Right lobe of liver (tissue), 6 donors: ENCODE measurements around the gene LRRFIP2. TPM values are rescaled to one million over a fixed set of nuclear protein-coding genes. Genes with fewer than 3 reads are reported as not detected.
"Not testable (repeated sequence)": the region's sequence is repeated elsewhere in the genome, so short reads cannot be mapped to it uniquely, and the experiment has no call there.

Source experiments
- ATAC-seq, 4 donors: fragments of 200-7000 bp; cut with Tn5 transposase; one replicate each; pipeline ENCODE4 v1.9.1; 2020; ENCODE audit warnings: mild to moderate bottlenecking in 4 of 4, moderate library complexity in 4 of 4
- DNase-seq, 3 donors: peaks; one replicate each; pipeline ENCODE4 v3.0.0-alpha.2; 2020
- H3K27ac ChIP-seq, 3 donors: fragments of 200-600 bp; one replicate each; pipeline ENCODE4 v1.8.0; 2022
- H3K27me3 ChIP-seq, 2 donors: fragments of 200-600 bp; one replicate each; pipeline ENCODE4 v1.8.0; 2022
- H3K36me3 ChIP-seq, 4 donors: fragments of 200-600 bp; sonication (generic) in 1 of 4; one replicate each; pipeline versions ENCODE4 v1.5.1 to v1.8.0; 2017 to 2022; ENCODE audit warnings: control low read depth in 1 of 4
- H3K4me1 ChIP-seq, 4 donors: fragments of 200-600 bp; sonication (generic) in 1 of 4; one replicate each; pipeline versions ENCODE4 v1.5.1 to v1.8.0; 2017 to 2022; ENCODE audit warnings: control low read depth in 1 of 4
- H3K4me3 ChIP-seq, 3 donors: fragments of 200-600 bp; one replicate each; pipeline ENCODE4 v1.8.0; 2022
- H3K9me3 ChIP-seq, 4 donors: fragments of 200-600 bp; sonication (generic) in 1 of 4; one replicate each; pipeline versions ENCODE4 v1.5.1 to v1.8.0; 2017 to 2022; ENCODE audit warnings: control low read depth in 1 of 4
- CTCF ChIP-seq, 4 donors: fragments of 200-600 bp in 3 of 4; fragments of 450-650 bp in 1 of 4; IDR thresholded peaks; one replicate each; pipeline versions ENCODE4 v1.5.1 to v1.8.0; 2016 to 2022; ENCODE audit warnings: antibody characterized with exemption in 4 of 4, mild to moderate bottlenecking in 2 of 4
- POLR2A ChIP-seq: fragments of 450-650 bp; IDR thresholded peaks from one replicate; pipeline ENCODE4 v1.6.1; 2017; ENCODE audit warnings: antibody characterized with exemption, mild to moderate bottlenecking
- WGBS: methylation state at CpG from one replicate; pipeline ENCODE4 v1.1.6; 2018; ENCODE audit warnings: low coverage, low lambda C conversion rate; ENCODE audit not compliant: insufficient coverage; ENCODE audit errors: missing lambda C conversion rate; 5-methylcytosine and 5-hydroxymethylcytosine counted together
- intact Hi-C, 2 donors: fragments of 100-400 bp; cut with DNase I; formaldehyde crosslinking; loops; one replicate each; pipeline versions ENCODE4 v1.11.2 to v1.14.1; 2022
- total RNA-seq, 6 experiments: library from RNA; depleted of rRNA in 2 of 6; stranded (reverse); fragments of >200 nt in 2 of 6; fragmentation: NEBNext Ultra II Directional in 3 of 6; extraction: Animal tissue kit (Norgen Biotek cat#: 25700) in 3 of 6; gene quantifications; one replicate each; pipeline versions ENCODE4 v1.1.0 to v1.2.4, GENCODE V29; 2016 to 2023
- donor health status: DM: no; HTN: yes; CAD: no.
- donor health status: DM: no; HTN: no; CAD: no.
- donor health status: DM: no; HTN: no; CAD: no.
- donor health status: DM: no; HTN: yes; CAD: no.
- donor health status: DM: no; HTN: yes; CAD: no.

The LRRFIP2 gene
- total RNA-seq, 6 experiments from 2014 or later = 32.8 to 46.1 (median 39.6) TPM

- Histone ChIP-seq H3K36me3 (no peaks in the 10 kb centered on the region), H3K4me1 (peaks cover 0 to 38% (median 8%) of the 10 kb centered on the region in 4 donors), H3K27me3 (no peaks in the 10 kb centered on the region), H3K9me3 (no peaks in the 10 kb centered on the region), H3K4me3 (no peak overlapping the region), H3K27ac (peak overlapping the region in 1 of 3 donors; percentile 66)
- no peak for DNase-seq
- ATAC-seq = no peak
- TF ChIP-seq CTCF (IDR thresholded peaks at IDR 0.05) (no peak), POLR2A (no peak)
- WGBS = 42% methylated on average over 2 of the region's 2 CpGs
- intact Hi-C loops = no loop called here
Observed at GRCh38 chr3:37124435-37124834, 49.9 kb downstream of the LRRFIP2 start.

- no peak overlapping the region for H3K27ac ChIP-seq
- intact Hi-C loops = no loop called here
- no peak for ATAC-seq
- no peak for TF ChIP-seq CTCF (IDR thresholded peaks at IDR 0.05)
- TF ChIP-seq POLR2A = no peak
- no peaks in the 10 kb centered on the region for H3K36me3 ChIP-seq
- WGBS = 90% methylated on average over 4 of the region's 7 CpGs
- no peak for DNase-seq
- no peak overlapping the region for H3K4me3 ChIP-seq
- no peaks in the 10 kb centered on the region for H3K27me3 ChIP-seq
- H3K4me1 ChIP-seq = peaks cover 0 to 27% (median 8%) of the 10 kb centered on the region in 4 donors
- no peaks in the 10 kb centered on the region for H3K9me3 ChIP-seq
Observed at GRCh38 chr3:37123292-37123691, 51.1 kb downstream of the LRRFIP2 start.

GRCh38 chr3:37122069-37122468, 52.3 kb downstream of the LRRFIP2 start:
- H3K9me3 ChIP-seq, ATAC-seq, H3K27ac ChIP-seq, H3K27me3 ChIP-seq, DNase-seq, intact Hi-C loops, H3K36me3 ChIP-seq, H3K4me3 ChIP-seq: not testable (repeated sequence)
- H3K4me1 ChIP-seq = peaks cover 0 to 19% (median 9%) of the 10 kb centered on the region in 4 donors
- WGBS = 94% methylated on average over 6 of the region's 6 CpGs

- H3K4me1 ChIP-seq = peaks cover 0 to 6% (median 3%) of the 10 kb centered on the region in 4 donors
- TF ChIP-seq CTCF (IDR thresholded peaks at IDR 0.05) (no peak), POLR2A (no peak)
- peak; percentile 12 to 42 (median 28) for ATAC-seq
- peaks cover 0 to 2% (median 0%) of the 10 kb centered on the region in 4 donors for H3K36me3 ChIP-seq
- no peaks in the 10 kb centered on the region for H3K9me3 ChIP-seq
- no peaks in the 10 kb centered on the region for H3K27me3 ChIP-seq
- H3K27ac ChIP-seq = peak overlapping the region in 1 of 3 donors; percentile 65
- no peak overlapping the region for H3K4me3 ChIP-seq
- DNase-seq = no peak
- intact Hi-C loops = no loop called here
- 63% methylated on average over 2 of the region's 2 CpGs for whole genome bisulfite sequencing
Observed at GRCh38 chr3:37118163-37118562, 56.2 kb downstream of the LRRFIP2 start.

GRCh38 chr3:37117548-37117947, 56.8 kb downstream of the LRRFIP2 start:
- Histone ChIP-seq H3K4me1 (peaks cover 0 to 6% (median 3%) of the 10 kb centered on the region in 4 donors), H3K9me3 (no peaks in the 10 kb centered on the region), H3K27me3 (no peaks in the 10 kb centered on the region), H3K27ac (peak overlapping the region in 2 of 3 donors; percentile 29 to 65), H3K4me3 (no peak overlapping the region), H3K36me3 (peaks cover 0 to 2% (median 0%) of the 10 kb centered on the region in 4 donors)
- ATAC-seq (peak; percentile 80 to 87 (median 80)), DNase-seq (no peak)
- intact Hi-C loops = no loop called here
- TF ChIP-seq CTCF (IDR thresholded peaks at IDR 0.05) = no peak
- TF ChIP-seq POLR2A = no peak
